ENCODE measurements around the gene NTRK3.

GRCh38 chr15:88020806-88021205 lies 235.7 kb downstream of the NTRK3 start:
- TF ChIP-seq SNRNP70 (IDR thresholded peaks at IDR 0.05; ENCODE audit: low read depth, low read length) = no peak
- TF ChIP-seq CTCF (CRISPR knock-in tag; IDR thresholded peaks at IDR 0.05) = no peak
- no peak for TF ChIP-seq ZFP1 (CRISPR knock-in tag; IDR thresholded peaks at IDR 0.05)
